Hematopoietic multipotent progenitor cell (in vitro differentiated cells): ENCODE measurements around the gene TCF4. TPM values are rescaled to one million over a fixed set of nuclear protein-coding genes. Genes with fewer than 3 reads are reported as not detected.

Experiments
- DNase-seq, 3 donors: peaks; one replicate each; pipeline ENCODE4 v3.0.0-alpha.2; 2011 to 2015; ENCODE audit warnings: low read depth in 2 of 3, low spot score in 2 of 3
- total RNA-seq: library from RNA; depleted of rRNA; stranded (reverse); fragments of >200 nt; gene quantifications from one replicate; pipeline ENCODE4 v1.2.3, GENCODE V29; 2012

TCF4 gene
- 127 TPM for total RNA-seq

- peak in 2 of 3 donors; percentile 50 to 71 for DNase-seq
Observed at GRCh38 chr18:55588111-55588869, at the start of gene TCF4. Gene TCF4 (minus strand): TSS chr18:55588192. CDS start chr18:55587116, 1,076 bp downstream.

GRCh38 chr18:55637204-55637603, 49.2 kb upstream of the TCF4 start:
- DNase-seq, result no peak

GRCh38 chr18:55635439-55635838, 47.4 kb upstream of the TCF4 start:
- no peak for DNase-seq

GRCh38 chr18:55634545-55634944, 46.6 kb upstream of the TCF4 start:
- peak in 1 of 3 donors; percentile 0 for DNase-seq

GRCh38 chr18:55633032-55633431, 45.0 kb upstream of the TCF4 start:
- no peak for DNase-seq

- no peak for DNase-seq
Observed at GRCh38 chr18:55629133-55629532, 41.1 kb upstream of the TCF4 start.

- DNase-seq, result no peak
Observed at GRCh38 chr18:55627007-55627406, 39.0 kb upstream of the TCF4 start.

- DNase-seq, result no peak
Observed at GRCh38 chr18:55625901-55626300, 37.9 kb upstream of the TCF4 start.

GRCh38 chr18:55623626-55624025, 35.6 kb upstream of the TCF4 start:
- no peak for DNase-seq

- DNase-seq, result no peak
Observed at GRCh38 chr18:55610506-55610905, 22.5 kb upstream of the TCF4 start.

GRCh38 chr18:55609160-55609825, 21.3 kb upstream of the TCF4 start:
- DNase-seq, result no peak

GRCh38 chr18:55608497-55608896, 20.5 kb upstream of the TCF4 start:
- no peak for DNase-seq

- DNase-seq, result no peak
Observed at GRCh38 chr18:55607773-55608172, 19.8 kb upstream of the TCF4 start.

- DNase-seq, result no peak
Observed at GRCh38 chr18:55605733-55606338, 17.8 kb upstream of the TCF4 start.

- DNase-seq, result no peak
Observed at GRCh38 chr18:55603775-55604174, 15.8 kb upstream of the TCF4 start.

GRCh38 chr18:55593888-55594287, 5.9 kb upstream of the TCF4 start:
- DNase-seq, result no peak

GRCh38 chr18:55592572-55592971, 4.6 kb upstream of the TCF4 start:
- DNase-seq, result peak in 1 of 3 donors; percentile 20

- DNase-seq, result no peak
Observed at GRCh38 chr18:55592106-55592505, 4.1 kb upstream of the TCF4 start.

- peak; percentile 17 to 95 (median 95) for DNase-seq
Observed at GRCh38 chr18:55589625-55590291, 1.8 kb upstream of the TCF4 start.

- DNase-seq, result no peak
Observed at GRCh38 chr18:55588870-55589595, 1.0 kb upstream of the TCF4 start.
